HT-29 (cell line): Measurements from ENCODE around the gene SCAPER. TPM values are rescaled to one million over a fixed set of nuclear protein-coding genes. Genes with fewer than 3 reads are reported as not detected.
A peak's percentile ranks its signal among the peaks of the same experiment; 100 is the strongest.
"Not testable (repeated sequence)": the region's sequence is repeated elsewhere in the genome, so short reads cannot be mapped to it uniquely, and the experiment has no call there.

Experiments
- DNase-seq: peaks from one replicate; pipeline ENCODE4 v3.0.0-alpha.2; 2015; ENCODE audit warnings: low spot score
- small RNA-seq: library from RNA; depleted of rRNA; stranded (forward); fragments of <200 nt; gene quantifications from one replicate; pipeline ENCODE3, GENCODE V24; 2014
- total RNA-seq: library from RNA; depleted of rRNA; stranded (reverse); fragments of >200 nt; shearing (Covaris generic); gene quantifications from 2 replicates; pipeline ENCODE4 v1.2.3, GENCODE V29; 2014; rRNA removed

SCAPER gene
- total RNA-seq, 1 experiment from 2014 or later: 6.0 TPM

- no peak for DNase-seq
Observed at GRCh38 chr15:76321602-76322001, 583.5 kb downstream of the SCAPER start.

GRCh38 chr15:76321171-76321570 is 584.0 kb downstream of the SCAPER start:
- no peak for DNase-seq

GRCh38 chr15:76320012-76320411 is 585.1 kb downstream of the SCAPER start:
- no peak for DNase-seq

- no peak for DNase-seq
Observed at GRCh38 chr15:76313731-76314130, 591.4 kb downstream of the SCAPER start.

- DNase-seq: not testable (repeated sequence)
Observed at GRCh38 chr15:76313175-76313567, 592.0 kb downstream of the SCAPER start.

GRCh38 chr15:76312540-76313174 is 592.5 kb downstream of the SCAPER start:
- peak; percentile 73 for DNase-seq

- DNase-seq: peak; percentile 100
Observed at GRCh38 chr15:76311100-76311953, 593.8 kb downstream of the SCAPER start, which contains the start of gene ETFA. ETFA (minus strand) TSS chr15:76311469; CDS start chr15:76311388, 81 bp downstream.

GRCh38 chr15:76310475-76311099 is 594.6 kb downstream of the SCAPER start:
- no peak for DNase-seq

- no peak for DNase-seq
Observed at GRCh38 chr15:76309601-76310330, 595.4 kb downstream of the SCAPER start.

- DNase-seq: no peak
Observed at GRCh38 chr15:76303909-76304308, 601.2 kb downstream of the SCAPER start.

- no peak for DNase-seq
Observed at GRCh38 chr15:76299786-76300185, 605.4 kb downstream of the SCAPER start.

- DNase-seq: no peak
Observed at GRCh38 chr15:76298986-76299385, 606.2 kb downstream of the SCAPER start.

GRCh38 chr15:76297951-76298350 is 607.2 kb downstream of the SCAPER start:
- DNase-seq: not testable (repeated sequence)

Small RNAs within 50 kb of the gene (small RNA-seq; reads per million reads assigned to genes)
- gene AC090751.1: not detected
- not detected for gene MIR3713

Other genes with a start within 250 kb of the SCAPER start
- gene RCN2, start 26.4 kb upstream of the SCAPER start, total RNA-seq: 50.5 and 56.7 TPM in 2 replicates
- 0.76 TPM in 1 of 2 replicates, not detected in the other for gene PSTPIP1, start 89.8 kb upstream of the SCAPER start, total RNA-seq
- gene TSPAN3, start 165.8 kb upstream of the SCAPER start, total RNA-seq: 363 and 364 TPM in 2 replicates